HEK293T (cell line): Measurements from ENCODE around the gene BZW2.

Source experiments
- CTCF ChIA-PET: fragments of 350-600 bp; formaldehyde crosslinking; extraction: SDS; loops from one replicate; lab custom pipeline; 2021; ENCODE audit warnings: antibody characterized with exemption, inconsistent platforms; lab: Yijun Ruan, JAX
- POLR2A ChIA-PET: fragments of 350-600 bp; formaldehyde crosslinking; extraction: SDS; loops from one replicate; lab custom pipeline; 2020; ENCODE audit warnings: antibody characterized with exemption, inconsistent platforms; lab: Yijun Ruan, JAX
- DNase-seq: peaks from one replicate; pipeline ENCODE4 v3.0.0; 2012; ENCODE audit warnings: mixed read lengths; ENCODE audit errors: extremely low spot score
- ARNT ChIP-seq: fragments of 450-650 bp; IDR thresholded peaks from 2 replicates; pipeline ENCODE4 v1.6.1; 2017; ENCODE audit warnings: mild to moderate bottlenecking
- BHLHE40 ChIP-seq: fragments of 450-650 bp; IDR thresholded peaks from 2 replicates; pipeline ENCODE4 v1.6.1; 2016; ENCODE audit warnings: mild to moderate bottlenecking, moderate library complexity, borderline replicate concordance
- FOXM1 ChIP-seq: fragments of 450-650 bp; IDR thresholded peaks from 2 replicates; pipeline ENCODE4 v1.6.1; 2017; ENCODE audit warnings: mild to moderate bottlenecking, borderline replicate concordance
- TARDBP ChIP-seq: fragments of 450-650 bp; IDR thresholded peaks from 2 replicates; pipeline ENCODE4 v1.6.1; 2016

BZW2 gene

DNA sequence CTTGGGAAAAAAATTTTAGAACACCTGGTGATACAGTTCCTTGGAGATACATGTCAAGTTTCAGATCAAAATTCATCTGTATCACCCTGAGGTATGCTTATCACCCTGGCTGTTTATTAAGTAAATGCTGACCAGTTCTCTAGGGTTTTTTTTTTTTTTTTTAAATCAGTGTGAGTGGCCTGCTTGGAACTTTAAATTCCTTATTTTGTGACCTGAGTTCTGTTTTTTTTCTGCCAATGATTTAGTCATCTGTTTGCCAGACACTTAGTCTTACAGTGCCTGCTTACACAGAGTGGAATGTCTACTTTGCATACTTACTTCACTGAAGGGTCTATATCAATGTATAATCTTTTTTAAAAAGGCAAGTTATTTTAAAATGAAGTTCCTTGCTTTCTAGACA lies 109.4 kb downstream of the BZW2 start:
- ChIA-PET POLR2A (no interaction called here), CTCF (no interaction called here)
- DNase-seq, result no peak
- no peak for TF ChIP-seq FOXM1
- no peak for TF ChIP-seq ARNT
- TF ChIP-seq BHLHE40, result no peak
- TF ChIP-seq TARDBP, result no peak
